Ishikawa (cell line): ENCODE measurements around the gene TNF.

Experiments
- CEBPB ChIP-seq: IDR thresholded peaks from 2 replicates; pipeline ENCODE4 v1.6.1; 2012
- CREB1 ChIP-seq: IDR thresholded peaks from 2 replicates; pipeline ENCODE4 v1.6.1; 2012; ENCODE audit warnings: low read depth
- EGR1 ChIP-seq: IDR thresholded peaks from 2 replicates; pipeline ENCODE4 v1.6.1; 2012
- EP300 ChIP-seq: IDR thresholded peaks from 2 replicates; pipeline ENCODE4 v1.6.1; 2012; ENCODE audit warnings: borderline replicate concordance
- MAX ChIP-seq: IDR thresholded peaks from 2 replicates; pipeline ENCODE4 v1.6.1; 2012
- NFIC ChIP-seq: IDR thresholded peaks from 2 replicates; pipeline ENCODE4 v1.6.1; 2012
- RAD21 ChIP-seq: IDR thresholded peaks from 2 replicates; pipeline ENCODE4 v1.6.1; 2012; ENCODE audit warnings: low read depth
- REST ChIP-seq: IDR thresholded peaks from 2 replicates; pipeline ENCODE4 v1.6.1; 2012; ENCODE audit warnings: low read depth, mild to moderate bottlenecking
- TAF1 ChIP-seq: IDR thresholded peaks from 2 replicates; pipeline ENCODE4 v1.6.1; 2012; ENCODE audit warnings: low read depth, mild to moderate bottlenecking
- TCF12 ChIP-seq: IDR thresholded peaks from 2 replicates; pipeline ENCODE4 v1.6.1; 2012; ENCODE audit warnings: low read depth
- TEAD4 ChIP-seq: IDR thresholded peaks from 2 replicates; pipeline ENCODE4 v1.6.1; 2012
- YY1 ChIP-seq: IDR thresholded peaks from 2 replicates; pipeline ENCODE4 v1.6.1; 2012; ENCODE audit warnings: low read depth
- ZBTB7A ChIP-seq: IDR thresholded peaks from 2 replicates; pipeline ENCODE4 v1.6.1; 2012; ENCODE audit warnings: low read depth

GRCh38 chr6:31557443-31558317 is 17.7 kb upstream of the TNF start:
- no peak for TF ChIP-seq RAD21
- no peak for TF ChIP-seq ZBTB7A
- no peak for TF ChIP-seq EP300
- no peak for TF ChIP-seq YY1
- no peak for TF ChIP-seq REST
- TF ChIP-seq TAF1: no peak
- no peak for TF ChIP-seq CREB1
- no peak for TF ChIP-seq MAX
- no peak for TF ChIP-seq TCF12
- TF ChIP-seq NFIC: no peak
- TF ChIP-seq EGR1: no peak
- no peak for TF ChIP-seq CEBPB
- TF ChIP-seq TEAD4: no peak
